Kidney (tissue), 14 donors: ENCODE measurements around the gene CKAP2L. TPM values are rescaled to one million over a fixed set of nuclear protein-coding genes. Genes with fewer than 3 reads are reported as not detected.

Experiments used
- DNase-seq, 5 donors: peaks; one replicate each; pipeline ENCODE4 v3.0.0-alpha.2; 2013 to 2020
- FAIRE-seq: peaks from 2 replicates; lab custom pipeline; 2012; peaks lifted over from hg19 to GRCh38; lab: Jason Lieb, UNC
- H3K27ac ChIP-seq, 2 donors: one replicate each; pipeline ENCODE4 v1.7.0; 2013; ENCODE audit warnings: low read depth in 2 of 2, low read length in 2 of 2, inconsistent platforms in 1 of 2
- H3K27me3 ChIP-seq: one replicate; pipeline ENCODE4 v1.7.1; 2013; ENCODE audit warnings: low read length, inconsistent platforms; ENCODE audit not compliant: control insufficient read depth, insufficient read depth
- H3K36me3 ChIP-seq, 3 donors: one replicate each; pipeline versions ENCODE4 v1.7.0 to v1.7.1; 2013; ENCODE audit warnings: low read length in 3 of 3, control low read depth in 1 of 3, inconsistent platforms in 1 of 3; ENCODE audit not compliant: insufficient read depth in 3 of 3, control insufficient read depth in 2 of 3
- H3K4me1 ChIP-seq, 3 donors: one replicate each; pipeline versions ENCODE4 v1.7.0 to v1.7.1; 2013; ENCODE audit warnings: low read length in 3 of 3, inconsistent platforms in 1 of 3, low read depth in 1 of 3; ENCODE audit not compliant: control insufficient read depth in 2 of 3, insufficient read depth in 2 of 3
- H3K4me3 ChIP-seq, 3 donors: one replicate each; pipeline versions ENCODE4 v1.7.0 to v1.8.1; 2013; ENCODE audit warnings: low read length in 3 of 3, control low read depth in 1 of 3, inconsistent platforms in 1 of 3
- H3K9ac ChIP-seq, 3 donors: one replicate each; pipeline versions ENCODE4 v1.7.0 to v1.7.1; 2013; ENCODE audit warnings: low read length in 3 of 3, control low read depth in 1 of 3, inconsistent platforms in 1 of 3
- H3K9me3 ChIP-seq, 3 donors: one replicate each; pipeline versions ENCODE4 v1.7.0 to v1.7.1; 2013; ENCODE audit warnings: low read length in 3 of 3, control low read depth in 1 of 3, inconsistent platforms in 1 of 3; ENCODE audit not compliant: control insufficient read depth in 2 of 3, insufficient read depth in 1 of 3
- CTCF ChIP-seq: IDR thresholded peaks from 3 replicates; pipeline ENCODE4 v1.5.1; 2012; ENCODE audit warnings: mild to moderate bottlenecking, moderate library complexity, borderline replicate concordance; ENCODE audit not compliant: insufficient read depth; ENCODE audit errors: extremely low read depth
- intact Hi-C: fragments of 100-400 bp; cut with DNase I; formaldehyde crosslinking; loops from one replicate; pipeline ENCODE4 v1.11.1; 2022
- polyA plus RNA-seq: library from polyadenylated mRNA; stranded (reverse); fragments of 350-450 nt; fragmentation: Illumina TruSeq; extraction: RNeasy Lipid Tissue Mini Kit (QIAGEN cat#74804); gene quantifications from one replicate; pipeline ENCODE4 v1.2.3, GENCODE V29; 2014; ENCODE audit warnings: low read depth, low replicate concordance; ENCODE audit not compliant: insufficient read depth
- total RNA-seq: library from RNA; stranded (reverse); fragmentation: NEBNext Ultra II Directional; extraction: Animal tissue kit (Norgen Biotek cat#: 25700); gene quantifications from one replicate; pipeline ENCODE4 v1.2.1, GENCODE V29; 2021
- donor health status: control.
- donor health status: control.
- donor health status: control.
- donor health status: control.
- donor health status: control.
- donor health status: DM: yes; HTN: yes; CAD: no.
- donor health status: Normal renal cell carcinoma (clear cell type).

The CKAP2L gene
- total and polyA plus RNA-seq, 2 donors from 2014 or later: 0.88 TPM; not detected in 1

DNA sequence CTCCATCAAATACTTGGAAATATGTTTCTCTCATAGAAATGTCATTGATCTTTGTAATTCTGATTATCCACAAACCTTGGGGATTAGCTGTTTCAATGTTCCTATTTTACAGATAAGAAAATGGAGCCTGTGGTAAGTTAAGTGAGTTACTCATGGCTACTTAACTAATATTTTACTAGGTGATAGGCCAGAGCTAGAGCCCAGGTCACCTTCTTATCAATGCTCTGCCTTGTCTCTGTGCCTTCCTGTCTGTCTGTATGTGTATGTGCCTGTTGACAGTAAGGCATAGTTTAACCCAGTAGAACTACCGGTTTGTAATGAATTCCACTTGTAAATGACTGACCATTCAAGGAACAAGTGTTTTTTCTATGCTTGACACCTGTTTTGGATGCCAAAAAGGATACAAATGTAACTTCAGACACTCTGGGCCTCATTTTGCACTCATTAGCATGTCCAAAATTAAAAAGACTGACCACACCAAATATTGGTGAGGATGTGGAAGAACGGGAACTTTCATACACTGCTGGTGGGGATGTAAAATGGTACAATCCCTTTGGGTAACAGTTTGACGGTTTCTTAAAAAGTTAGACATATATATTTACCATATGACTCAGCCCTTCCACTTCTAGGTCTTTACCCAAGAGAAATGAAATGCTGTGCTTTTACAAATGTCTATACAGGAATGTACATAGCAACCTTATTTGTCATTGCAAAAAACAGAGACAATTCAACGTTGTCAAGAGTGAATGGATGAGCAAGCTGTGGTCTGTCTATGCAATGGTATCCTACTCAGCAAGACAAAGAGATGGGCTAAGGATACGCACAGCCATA, 39.5 kb upstream of the CKAP2L start:
- no peaks in the 10 kb centered on the region for H3K9me3 ChIP-seq
- H3K36me3 ChIP-seq: no peaks in the 10 kb centered on the region
- no peaks in the 10 kb centered on the region for H3K27me3 ChIP-seq
- TF ChIP-seq CTCF: no peak
- FAIRE-seq (no peak), DNase-seq (no peak)
- H3K4me1 ChIP-seq: no peaks in the 10 kb centered on the region
- no peak overlapping the region for H3K27ac ChIP-seq
- no peak overlapping the region for H3K4me3 ChIP-seq
- H3K9ac ChIP-seq: no peak overlapping the region
- intact Hi-C loops: no loop called here

- FAIRE-seq: no peak
- H3K36me3 ChIP-seq: no peaks in the 10 kb centered on the region
- no peaks in the 10 kb centered on the region for H3K27me3 ChIP-seq
- intact Hi-C loops: no loop called here
- TF ChIP-seq CTCF: no peak
- H3K9ac ChIP-seq: no peak overlapping the region
- H3K4me3 ChIP-seq: no peak overlapping the region
- no peaks in the 10 kb centered on the region for H3K9me3 ChIP-seq
- H3K4me1 ChIP-seq: no peaks in the 10 kb centered on the region
- no peak for DNase-seq
- H3K27ac ChIP-seq: no peak overlapping the region
Measured at GRCh38 chr2:112800881-112801583, 36.6 kb upstream of the CKAP2L start.

GRCh38 chr2:112798979-112799975, 34.9 kb upstream of the CKAP2L start:
- no peak for FAIRE-seq
- no peak for TF ChIP-seq CTCF

More at GRCh38 chr2:112798979-112799975, 34.9 kb upstream of the CKAP2L start:
- no peaks in the 10 kb centered on the region for H3K27me3 ChIP-seq
- H3K9ac ChIP-seq: no peak overlapping the region
- intact Hi-C loops: no loop called here
- no peak overlapping the region for H3K27ac ChIP-seq
- no peaks in the 10 kb centered on the region for H3K36me3 ChIP-seq
- H3K4me1 ChIP-seq: no peaks in the 10 kb centered on the region
- H3K4me3 ChIP-seq: no peak overlapping the region
- DNase-seq: no peak
- H3K9me3 ChIP-seq: no peaks in the 10 kb centered on the region
